Measurements from ENCODE around the gene STPG2.

STPG2 gene

DNA sequence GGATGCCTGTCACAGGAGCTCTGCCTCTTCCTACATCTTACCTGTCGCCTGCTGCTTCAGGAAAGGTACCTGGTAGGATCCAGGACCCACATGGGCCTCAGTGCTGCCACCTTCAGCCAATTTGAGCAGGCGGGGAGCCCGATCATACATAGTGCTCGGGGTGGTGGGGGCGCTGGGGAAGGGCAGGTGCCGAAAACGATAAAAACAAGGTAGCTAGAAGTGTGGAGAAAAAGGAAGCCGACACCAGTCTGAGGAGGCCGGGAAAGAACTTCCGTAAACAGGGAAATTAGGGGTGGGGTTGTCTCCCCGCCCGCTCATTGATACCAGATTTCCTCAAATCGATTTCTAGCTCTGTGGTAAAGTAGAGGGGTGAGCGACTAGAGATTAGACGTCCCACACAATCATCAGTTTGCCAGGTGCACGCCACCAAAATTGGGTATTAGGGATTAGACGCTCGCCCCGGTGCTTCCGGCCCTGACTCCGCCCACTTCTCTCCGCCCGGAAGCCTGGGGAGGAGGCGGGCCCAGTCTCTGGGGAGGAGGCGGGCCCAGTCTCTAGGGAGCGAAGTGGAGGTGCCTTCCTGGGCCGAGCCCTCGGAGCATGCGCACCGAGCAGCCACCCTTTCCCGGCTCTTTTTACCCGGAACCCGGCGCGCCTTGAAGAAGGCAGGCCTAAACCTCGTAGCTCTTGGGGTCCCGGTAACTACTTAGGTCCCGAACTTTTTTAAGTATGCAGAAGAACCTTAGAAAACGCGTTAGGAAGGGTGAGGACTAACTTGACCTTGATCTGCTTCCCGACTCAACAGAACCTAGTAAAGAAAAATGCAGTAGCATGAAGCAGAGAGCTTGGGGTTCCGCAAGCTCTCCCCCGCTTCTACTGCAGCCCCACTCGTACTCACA lies at the start of gene STPG2:
Gene STPG2 (minus strand): TSS at position 476 of the 899 bp plus-strand sequence.
- DNase-seq (ENCODE audit: insufficient read length, low spot score) (peak; percentile 40), FAIRE-seq (peak; percentile 68)
- peak; percentile 51 for TF ChIP-seq POLR2A (IDR thresholded peaks at IDR 0.05; ENCODE audit: low read depth, low read length)

DNA sequence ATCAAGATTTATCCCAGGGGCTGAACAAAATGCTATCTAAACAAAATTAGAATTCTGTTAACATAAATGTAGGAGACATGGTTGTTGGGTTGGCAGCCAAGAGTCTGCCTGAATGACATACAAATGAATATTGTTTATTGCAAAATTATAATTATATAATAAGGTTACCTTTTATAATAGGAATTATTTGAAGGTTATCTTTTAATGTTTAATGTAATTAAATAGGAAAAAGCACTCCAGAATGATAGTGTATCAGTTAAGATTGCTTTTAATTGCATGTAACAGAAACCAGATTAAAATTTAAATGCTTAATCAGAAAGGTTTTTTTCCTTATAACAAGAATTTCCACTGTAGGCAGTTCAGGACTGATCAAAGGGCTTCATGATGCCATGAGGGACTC lies 42.0 kb upstream of the STPG2 start:
- no peak for TF ChIP-seq POLR2A (IDR thresholded peaks at IDR 0.05; ENCODE audit: low read depth, low read length)
- DNase-seq (ENCODE audit: insufficient read length, low spot score) (no peak), FAIRE-seq (no peak)

DNA sequence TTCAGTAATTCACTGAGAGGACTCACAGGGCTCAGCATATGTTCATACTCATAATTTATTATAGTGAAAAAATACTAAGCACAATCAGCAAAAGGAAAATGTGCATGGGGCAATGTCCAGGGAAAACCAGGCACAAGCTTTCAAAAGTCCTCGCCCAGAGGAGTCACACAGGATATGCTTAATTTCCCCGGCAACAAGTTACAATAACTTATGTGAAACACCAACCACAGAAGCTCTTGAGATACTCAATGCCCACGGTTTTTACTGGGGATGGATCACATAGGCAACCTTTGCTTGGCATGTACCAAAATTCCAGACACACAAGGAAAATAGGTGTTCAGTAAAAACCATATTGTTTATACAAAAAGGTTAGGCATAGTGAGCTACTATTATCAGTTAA lies 38.5 kb upstream of the STPG2 start:
- FAIRE-seq (no peak), DNase-seq (ENCODE audit: insufficient read length, low spot score) (peak; percentile 18)
- no peak for TF ChIP-seq POLR2A (IDR thresholded peaks at IDR 0.05; ENCODE audit: low read depth, low read length)

DNA sequence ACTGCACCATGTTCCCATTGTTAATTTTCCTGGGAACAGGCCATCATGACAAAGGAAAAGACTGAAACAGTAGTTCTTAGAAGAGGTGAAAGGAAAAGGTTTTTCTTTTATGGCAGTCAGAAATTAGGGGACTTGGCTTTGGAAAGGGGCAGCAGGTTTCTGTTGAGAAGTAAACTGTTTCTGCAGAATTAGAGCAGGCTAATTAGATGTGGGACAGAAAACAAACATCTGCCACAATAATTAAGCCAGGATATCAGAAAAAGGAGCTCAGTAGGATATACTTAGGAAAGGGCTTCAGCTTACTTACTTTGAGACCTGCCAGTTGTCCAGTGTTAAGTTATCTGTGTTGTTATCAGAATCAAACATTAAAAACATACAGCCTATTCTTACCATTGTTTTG lies 36.7 kb upstream of the STPG2 start:
- DNase-seq (ENCODE audit: insufficient read length, low spot score) (no peak), FAIRE-seq (no peak)
- TF ChIP-seq POLR2A (IDR thresholded peaks at IDR 0.05; ENCODE audit: low read depth, low read length), result no peak

DNA sequence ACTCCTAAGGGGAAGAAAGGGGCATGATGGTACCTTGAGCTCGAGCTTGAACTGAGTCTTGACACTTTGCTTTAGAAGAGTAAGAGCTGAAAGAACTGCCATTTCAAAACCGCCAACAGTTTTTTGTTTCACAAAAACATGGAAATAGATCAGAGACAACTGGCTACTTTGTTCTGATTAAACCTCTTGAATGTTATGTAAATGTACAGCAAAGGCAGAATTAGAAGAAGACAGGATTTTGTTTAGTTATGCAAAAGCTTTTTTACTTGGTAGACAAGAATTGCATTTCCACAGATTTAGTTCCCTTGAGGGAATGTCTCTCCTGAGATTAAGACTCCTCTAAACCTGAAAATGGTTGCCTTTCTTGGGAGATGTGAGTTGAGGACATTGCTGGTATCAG lies 33.3 kb upstream of the STPG2 start:
- FAIRE-seq (no peak), DNase-seq (ENCODE audit: insufficient read length, low spot score) (no peak)
- TF ChIP-seq POLR2A (IDR thresholded peaks at IDR 0.05; ENCODE audit: low read depth, low read length), result no peak

DNA sequence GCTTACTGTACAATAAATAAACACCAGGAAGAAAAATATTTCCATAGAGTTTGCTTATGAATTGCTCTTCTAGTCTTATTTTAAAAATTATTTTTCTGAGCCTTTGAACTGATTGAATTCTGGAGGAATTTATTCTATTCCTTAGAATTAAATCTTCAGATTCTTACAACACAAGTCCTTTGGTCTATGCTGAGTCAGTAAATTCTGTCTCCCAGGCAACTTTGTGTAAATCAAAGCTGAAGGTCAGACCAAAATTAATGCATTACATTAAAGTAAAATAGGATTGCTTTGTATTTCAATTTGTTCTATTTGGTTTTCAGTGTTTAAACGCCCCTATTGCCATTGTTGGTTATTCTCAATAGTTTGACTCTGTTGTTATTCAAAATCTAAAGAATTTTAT lies 26.8 kb upstream of the STPG2 start:
- FAIRE-seq (no peak), DNase-seq (ENCODE audit: insufficient read length, low spot score) (no peak)
- TF ChIP-seq POLR2A (IDR thresholded peaks at IDR 0.05; ENCODE audit: low read depth, low read length), result no peak

DNA sequence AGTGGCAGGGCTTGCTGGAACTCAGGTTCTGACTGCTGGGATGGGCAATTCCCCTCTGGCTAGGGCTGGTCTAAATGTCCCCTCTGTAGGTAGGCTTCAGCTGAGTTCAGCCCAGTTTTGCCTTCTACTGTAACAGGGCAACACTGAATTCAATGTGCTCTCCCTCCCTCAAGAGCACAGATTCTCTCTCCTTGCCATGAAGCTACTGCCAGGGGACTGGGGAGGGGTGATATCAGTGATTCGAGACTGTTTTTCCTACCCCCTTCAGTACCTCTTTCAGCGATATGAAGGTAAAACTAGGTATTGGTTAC lies 23.4 kb upstream of the STPG2 start:
- no peak for DNase-seq (ENCODE audit: insufficient read length, low spot score)
- no peak for FAIRE-seq
- TF ChIP-seq POLR2A (IDR thresholded peaks at IDR 0.05; ENCODE audit: low read depth, low read length), result no peak

DNA sequence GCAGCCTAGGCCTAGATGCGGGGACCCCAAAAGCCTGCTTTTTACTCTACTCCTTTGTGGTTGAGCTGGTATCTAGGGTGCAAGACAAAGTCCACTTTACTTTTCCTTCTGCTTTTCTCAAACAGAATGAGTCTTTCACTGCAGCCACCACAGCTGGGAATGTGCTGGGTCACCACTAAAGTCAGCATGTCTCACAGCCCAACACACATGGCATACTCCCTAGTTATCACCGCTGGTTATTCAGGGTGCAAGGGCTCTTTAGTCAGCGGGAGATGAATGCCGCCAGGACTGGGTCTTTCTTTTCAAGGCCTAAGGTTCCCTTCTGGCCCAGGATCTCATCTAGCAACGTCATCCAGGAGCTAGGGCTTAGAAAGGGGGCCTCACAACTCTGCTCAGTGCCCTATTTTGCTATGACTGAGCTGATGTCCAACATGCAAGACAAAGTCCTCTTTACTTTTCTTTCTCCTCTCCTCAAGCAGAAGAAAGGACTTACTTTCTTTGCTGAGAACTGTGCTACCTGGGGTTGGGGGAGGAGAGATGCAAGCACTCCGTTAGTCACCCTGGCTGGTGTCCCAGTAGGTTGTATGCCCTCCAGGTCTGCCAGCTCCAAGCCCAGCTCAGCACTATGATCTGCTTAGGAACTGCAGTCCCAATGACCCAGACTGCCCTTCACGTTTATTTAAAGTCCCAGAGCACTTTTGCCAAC lies 22.9 kb upstream of the STPG2 start:
- DNase-seq (ENCODE audit: insufficient read length, low spot score), result peak; percentile 30
- FAIRE-seq, result peak; percentile 98
- TF ChIP-seq POLR2A (IDR thresholded peaks at IDR 0.05; ENCODE audit: low read depth, low read length), result no peak

DNA sequence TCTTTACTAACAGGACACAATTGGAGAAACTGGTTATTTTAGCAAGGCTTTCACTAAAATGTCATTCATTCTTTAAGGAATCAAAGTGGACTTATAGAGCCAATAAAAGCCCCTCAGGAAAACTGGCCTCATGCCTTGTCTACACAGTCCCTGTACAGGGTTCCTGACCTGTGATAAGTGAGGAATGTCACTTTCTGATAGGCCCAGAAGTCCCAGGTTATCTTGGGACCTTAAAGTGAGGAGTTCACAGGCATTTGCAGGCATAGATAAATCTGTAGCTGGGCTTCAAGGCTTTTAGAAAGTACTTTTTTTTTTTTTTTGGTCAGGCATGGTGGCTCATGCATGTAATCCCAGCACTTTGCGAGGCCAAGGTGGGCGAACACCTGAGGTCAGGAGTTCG lies 19.4 kb upstream of the STPG2 start:
- no peak for TF ChIP-seq POLR2A (IDR thresholded peaks at IDR 0.05; ENCODE audit: low read depth, low read length)
- FAIRE-seq, result no peak
- no peak for DNase-seq (ENCODE audit: insufficient read length, low spot score)

DNA sequence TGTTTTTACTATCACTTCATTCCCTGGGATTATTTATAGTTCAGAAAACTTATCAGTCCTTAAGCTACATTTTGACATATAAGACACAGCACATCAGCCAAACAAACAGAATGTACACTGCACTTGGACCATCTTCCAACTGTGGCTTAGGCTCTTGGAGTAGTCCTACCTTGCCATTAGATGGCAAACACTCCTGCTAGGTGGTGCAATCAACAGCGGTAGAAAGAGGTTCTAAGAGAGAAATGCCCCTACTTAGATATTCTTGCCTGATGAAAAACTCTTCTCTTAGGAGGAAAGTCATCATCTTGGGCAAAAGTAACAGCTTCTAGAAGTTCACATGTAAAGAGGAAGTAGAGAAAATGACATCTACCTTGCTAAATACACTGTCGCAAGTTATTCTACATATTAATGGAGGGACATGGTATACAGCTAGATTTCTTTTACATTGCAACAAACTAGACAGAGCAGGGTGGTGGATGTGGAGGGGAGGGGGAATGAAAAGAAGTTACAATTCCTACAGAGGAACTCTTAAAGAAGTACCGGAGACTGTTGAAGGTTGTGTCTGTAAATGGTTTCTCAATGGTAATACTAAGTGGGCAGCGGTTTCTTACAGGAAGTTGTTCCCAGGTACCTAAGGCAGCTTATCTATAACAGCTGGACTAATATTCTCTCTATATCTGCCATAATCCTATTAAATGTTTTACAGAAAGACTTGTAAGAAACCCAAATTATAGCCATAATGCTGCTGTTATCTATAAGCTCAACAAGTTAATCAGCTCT lies 8.1 kb upstream of the STPG2 start:
- no peak for TF ChIP-seq POLR2A (IDR thresholded peaks at IDR 0.05; ENCODE audit: low read depth, low read length)
- FAIRE-seq, result no peak
- no peak for DNase-seq (ENCODE audit: insufficient read length, low spot score)

DNA sequence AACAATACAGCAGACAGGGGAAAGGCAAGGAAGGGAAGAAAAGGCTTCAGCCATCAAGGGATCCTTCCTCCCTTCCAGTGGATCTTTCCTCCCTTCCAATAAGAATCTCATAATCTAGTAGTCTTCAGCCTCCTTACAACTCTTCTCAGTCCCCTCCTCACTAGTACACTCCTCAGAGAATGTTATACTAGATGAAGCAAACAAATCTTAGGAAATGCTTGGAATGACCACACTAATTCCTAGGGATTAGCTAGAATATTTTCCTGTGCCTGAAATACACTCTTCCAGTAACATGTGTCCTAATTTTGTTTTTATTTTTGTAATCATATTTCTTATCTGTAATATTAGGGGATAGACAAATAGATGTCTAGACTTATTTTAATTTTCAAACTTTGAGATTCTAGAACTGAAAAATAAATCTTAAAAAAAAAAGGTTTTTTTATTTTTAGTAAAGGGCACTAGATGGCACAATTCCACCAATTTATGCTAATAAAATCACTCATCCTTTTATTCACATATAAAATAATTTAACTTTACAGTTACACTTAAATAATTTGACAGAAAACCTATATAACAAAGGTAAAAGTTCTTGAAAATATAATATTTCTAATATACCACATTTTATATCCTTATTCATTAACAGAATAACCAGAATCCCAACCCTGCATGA lies 7.0 kb upstream of the STPG2 start:
- FAIRE-seq (no peak), DNase-seq (ENCODE audit: insufficient read length, low spot score) (no peak)
- TF ChIP-seq POLR2A (IDR thresholded peaks at IDR 0.05; ENCODE audit: low read depth, low read length), result no peak

DNA sequence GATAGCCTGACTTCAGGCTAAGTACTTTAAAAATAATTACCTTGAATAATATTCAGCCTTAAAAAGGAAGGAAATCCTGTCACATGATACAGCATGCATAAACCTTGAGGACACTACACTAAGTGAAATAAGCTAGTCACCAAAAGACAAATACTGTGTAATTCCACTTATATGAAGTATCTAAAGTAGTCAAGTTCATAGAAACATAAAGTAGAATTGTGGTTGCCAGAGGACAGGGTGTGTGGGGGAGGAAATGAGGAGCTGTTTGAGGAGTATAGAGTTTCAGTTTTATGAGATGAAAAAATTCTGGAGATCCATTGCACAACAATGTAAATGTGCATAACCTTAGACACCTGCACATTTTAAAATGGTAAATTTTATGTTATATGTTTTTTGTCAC lies 5.6 kb upstream of the STPG2 start:
- FAIRE-seq, result no peak
- no peak for TF ChIP-seq POLR2A (IDR thresholded peaks at IDR 0.05; ENCODE audit: low read depth, low read length)
- no peak for DNase-seq (ENCODE audit: insufficient read length, low spot score)

DNA sequence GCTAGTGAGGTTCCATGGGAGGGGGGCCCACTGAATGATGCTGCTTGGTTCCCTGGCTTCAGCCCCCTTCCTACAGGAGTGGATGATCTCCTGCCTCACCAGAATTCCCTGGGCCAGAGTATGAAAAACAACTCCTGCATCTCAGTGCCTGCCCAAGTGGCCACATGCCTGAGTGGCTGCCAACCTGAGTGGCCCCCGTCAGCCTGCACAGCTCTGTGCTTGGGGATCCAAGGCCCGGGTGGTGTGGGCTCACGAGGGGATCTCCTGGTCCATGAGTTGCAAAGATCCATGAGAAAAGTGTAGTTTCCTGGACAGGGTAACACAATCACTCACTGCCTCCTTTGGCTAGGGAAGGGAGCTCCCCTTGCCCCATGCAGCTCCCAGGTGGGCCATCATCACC lies 17.1 kb downstream of the STPG2 start:
- no peak for DNase-seq (ENCODE audit: insufficient read length, low spot score)
- no peak for TF ChIP-seq POLR2A (IDR thresholded peaks at IDR 0.05; ENCODE audit: low read depth, low read length)
- FAIRE-seq, result no peak

DNA sequence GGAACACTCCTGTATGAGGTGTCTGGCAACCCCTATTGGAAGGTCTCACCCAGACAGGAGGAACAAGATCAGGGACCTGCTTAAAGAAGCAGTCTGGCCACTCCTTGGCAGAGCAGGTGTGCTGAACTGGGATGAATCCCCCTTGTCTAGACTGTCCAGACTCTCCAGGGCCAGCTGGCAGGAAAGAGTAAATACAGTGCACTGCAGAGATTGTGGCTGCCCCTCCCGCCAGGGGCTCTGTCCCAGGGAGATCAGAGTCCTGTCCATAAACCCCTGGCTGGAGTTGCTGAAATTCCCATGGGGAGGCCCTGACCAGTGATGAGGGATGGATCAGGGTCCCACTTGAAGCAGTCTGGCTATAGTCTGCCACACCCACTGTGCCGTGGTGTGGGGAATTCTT lies 17.7 kb downstream of the STPG2 start:
- FAIRE-seq (no peak), DNase-seq (ENCODE audit: insufficient read length, low spot score) (no peak)
- no peak for TF ChIP-seq POLR2A (IDR thresholded peaks at IDR 0.05; ENCODE audit: low read depth, low read length)

Measured in H54 (cell line).